H1 (cell line): ENCODE results near the gene MAD2L1BP. TPM values are rescaled to one million over a fixed set of nuclear protein-coding genes. Genes with fewer than 3 reads are reported as not detected.

Experiments
- CTCF ChIA-PET: fragments of 300-600 bp; sonication (Branson Sonifier 250); formaldehyde crosslinking; loops from one replicate; lab custom pipeline; 2021; ENCODE audit not compliant: partially characterized antibody; lab: Charles Lee
- POLR2A ChIA-PET: fragments of 300-600 bp; sonication (Branson Sonifier 250); formaldehyde crosslinking; loops from one replicate; lab custom pipeline; 2021; ENCODE audit warnings: inconsistent platforms; ENCODE audit not compliant: partially characterized antibody; lab: Charles Lee
- DNase-seq, 2 experiments: peaks; one replicate each; pipeline versions ENCODE4 v3.0.0 to v3.0.0-alpha.2; 2010 to 2022; ENCODE audit warnings: low spot score in 2 of 2, low read depth in 1 of 2, mixed read lengths in 1 of 2
- FAIRE-seq: peaks from 2 replicates; lab custom pipeline; 2011; peaks lifted over from hg19 to GRCh38; lab: Jason Lieb, UNC
- H2AFZ ChIP-seq: 2 replicates; pipeline ENCODE4 v1.8.1; 2012; ENCODE audit warnings: low read length, inconsistent platforms
- H2AK5ac ChIP-seq: 2 replicates; pipeline ENCODE4 v1.6.1; 2013; ENCODE audit warnings: low read depth, low read length
- H2BK120ac ChIP-seq: replicated peaks from 2 replicates; pipeline ENCODE3; 2013; ENCODE audit warnings: low read depth, low read length, inconsistent platforms
- H2BK12ac ChIP-seq: 2 replicates; pipeline ENCODE4 v1.6.1; 2013; ENCODE audit warnings: low read depth, low read length
- H2BK15ac ChIP-seq: 2 replicates; pipeline ENCODE4 v1.6.1; 2013; ENCODE audit warnings: low read length
- H2BK20ac ChIP-seq: 2 replicates; pipeline ENCODE4 v1.6.1; 2013; ENCODE audit warnings: low read length
- H2BK5ac ChIP-seq: 2 replicates; pipeline ENCODE4 v1.6.1; 2013; ENCODE audit warnings: low read depth, low read length
- H3K14ac ChIP-seq: 2 replicates; pipeline ENCODE4 v1.6.1; 2013; ENCODE audit warnings: inconsistent platforms; ENCODE audit not compliant: insufficient read length
- H3K18ac ChIP-seq: 2 replicates; pipeline ENCODE4 v1.6.1; 2013; ENCODE audit warnings: low read length; ENCODE audit errors: extremely low read depth
- H3K23ac ChIP-seq: 2 replicates; pipeline ENCODE4 v1.6.1; 2013; ENCODE audit warnings: inconsistent platforms; ENCODE audit not compliant: insufficient read length
- H3K23me2 ChIP-seq: 2 replicates; pipeline ENCODE4 v1.6.1; 2013; ENCODE audit warnings: low read depth, low read length
- H3K27ac ChIP-seq: 2 replicates; pipeline ENCODE4 v1.6.1; 2011; ENCODE audit warnings: low read depth, low read length, inconsistent platforms
- H3K27me3 ChIP-seq, 4 experiments: replicated peaks in 1 of 4; 1 replicate in 1 of 4; 2 replicates in 3 of 4; pipeline versions ENCODE4 v1.6.1 to v1.8.1; 2011 to 2013; ENCODE audit warnings: low read length in 3 of 4, mild to moderate bottlenecking in 3 of 4, inconsistent platforms in 2 of 4, mixed read lengths in 2 of 4, moderate library complexity in 1 of 4; ENCODE audit not compliant: control insufficient read depth in 3 of 4, insufficient read depth in 3 of 4; ENCODE audit errors: extremely low read depth in 1 of 4
- H3K36me3 ChIP-seq, 4 experiments: 2 replicates each; pipeline versions ENCODE4 v1.6.1 to v1.8.1; 2011 to 2013; ENCODE audit warnings: mild to moderate bottlenecking in 4 of 4, low read length in 3 of 4, moderate library complexity in 2 of 4, control low read depth in 1 of 4, inconsistent platforms in 1 of 4; ENCODE audit not compliant: insufficient read depth in 4 of 4, control insufficient read depth in 2 of 4
- H3K4ac ChIP-seq: replicated peaks from 2 replicates; pipeline ENCODE3; 2013; ENCODE audit warnings: low read length, low read depth, mixed read lengths, inconsistent platforms; ENCODE audit not compliant: insufficient read length
- H3K4me1 ChIP-seq, 4 experiments: replicated peaks in 1 of 4; 1 replicate in 1 of 4; 2 replicates in 3 of 4; pipeline versions ENCODE4 v1.6.1 to v1.8.1; 2011 to 2013; ENCODE audit warnings: low read length in 3 of 4, inconsistent platforms in 2 of 4, mixed read lengths in 1 of 4; ENCODE audit not compliant: insufficient read depth in 4 of 4, control insufficient read depth in 3 of 4
- H3K4me2 ChIP-seq, 2 experiments: 2 replicates each; pipeline versions ENCODE4 v1.6.1 to v1.8.1; 2011 to 2013; ENCODE audit warnings: low read depth in 2 of 2, low read length in 2 of 2, control low read depth in 1 of 2, inconsistent platforms in 1 of 2, mild to moderate bottlenecking in 1 of 2; ENCODE audit not compliant: insufficient read depth in 1 of 2
- H3K4me3 ChIP-seq, 4 experiments: fragments of 200-600, 300-600 bp in 1 of 4; sonication (generic), shearing (Covaris generic), sonication (Bioruptor Twin) in 1 of 4; 2 replicates each; pipeline versions ENCODE4 v1.5.1 to v1.8.1; 2011 to 2016; ENCODE audit warnings: low read length in 4 of 4, low read depth in 3 of 4, control low read depth in 2 of 4, inconsistent platforms in 2 of 4, mild to moderate bottlenecking in 2 of 4, mixed read lengths in 1 of 4, moderate library complexity in 1 of 4; ENCODE audit not compliant: insufficient read depth in 2 of 4; ENCODE audit errors: extremely low read depth in 1 of 4
- H3K56ac ChIP-seq: replicated peaks from 2 replicates; pipeline ENCODE3; 2013; ENCODE audit warnings: low read depth, mild to moderate bottlenecking, mixed read lengths, low read length, inconsistent platforms; ENCODE audit not compliant: insufficient read length
- H3K79me1 ChIP-seq: 2 replicates; pipeline ENCODE4 v1.6.1; 2013; ENCODE audit warnings: low read depth, low read length, control low read depth
- H3K79me2 ChIP-seq, 2 experiments: 2 replicates each; pipeline versions ENCODE4 v1.6.1 to v1.8.1; 2012 to 2013; ENCODE audit warnings: low read length in 2 of 2, mild to moderate bottlenecking in 2 of 2, inconsistent platforms in 1 of 2; ENCODE audit not compliant: insufficient read depth in 2 of 2, control insufficient read depth in 1 of 2
- H3K9ac ChIP-seq, 4 experiments: replicated peaks in 1 of 4; 1 replicate in 1 of 4; 2 replicates in 3 of 4; pipeline versions ENCODE4 v1.6.1 to v1.8.1; 2011 to 2013; ENCODE audit warnings: low read depth in 3 of 4, low read length in 3 of 4, control low read depth in 2 of 4, mild to moderate bottlenecking in 2 of 4, moderate library complexity in 2 of 4, inconsistent platforms in 1 of 4; ENCODE audit errors: extremely low read depth in 1 of 4
- H3K9me3 ChIP-seq, 2 experiments: 2 replicates each; pipeline versions ENCODE4 v1.6.1 to v1.8.1; 2012 to 2013; ENCODE audit warnings: mild to moderate bottlenecking in 2 of 2, moderate library complexity in 2 of 2, control low read depth in 1 of 2, inconsistent platforms in 1 of 2, low read depth in 1 of 2, low read length in 1 of 2, mixed read lengths in 1 of 2; ENCODE audit not compliant: insufficient read depth in 2 of 2
- H4K20me1 ChIP-seq, 2 experiments: replicated peaks in 1 of 2; 2 replicates each; pipeline versions ENCODE3 to v1.8.1; 2011 to 2013; ENCODE audit warnings: inconsistent platforms in 2 of 2, low read length in 2 of 2, mild to moderate bottlenecking in 1 of 2; ENCODE audit not compliant: insufficient read depth in 2 of 2, control insufficient read depth in 1 of 2
- H4K5ac ChIP-seq: 2 replicates; pipeline ENCODE4 v1.6.1; 2013; ENCODE audit warnings: low read length, low read depth, mixed read lengths, inconsistent platforms; ENCODE audit not compliant: insufficient read length
- H4K8ac ChIP-seq: 2 replicates; pipeline ENCODE4 v1.8.0; 2013; ENCODE audit warnings: mild to moderate bottlenecking, moderate library complexity, low read length, inconsistent platforms; ENCODE audit not compliant: insufficient read depth; ENCODE audit errors: extremely low read depth
- H4K91ac ChIP-seq: replicated peaks from 2 replicates; pipeline ENCODE3; 2013; ENCODE audit warnings: low read length, mixed read lengths, inconsistent platforms; ENCODE audit not compliant: insufficient read length
- ATF2 ChIP-seq: IDR thresholded peaks from 2 replicates; pipeline ENCODE4 v1.6.1; 2012; ENCODE audit warnings: low read length, inconsistent platforms
- BCL11A ChIP-seq, 2 experiments: IDR thresholded peaks; one replicate each; pipeline ENCODE4 v1.6.1; 2011; ENCODE audit warnings: low read depth in 2 of 2, low read length in 2 of 2, mild to moderate bottlenecking in 2 of 2
- GABPA ChIP-seq: IDR thresholded peaks from 2 replicates; pipeline ENCODE4 v1.6.1; 2011; ENCODE audit warnings: mild to moderate bottlenecking, low read length, moderate library complexity, borderline replicate concordance; ENCODE audit not compliant: insufficient read depth
- HDAC6 ChIP-seq: IDR thresholded peaks from one replicate; pipeline ENCODE4 v1.7.1; 2012; ENCODE audit warnings: low read depth, mild to moderate bottlenecking, inconsistent platforms, low read length, moderate library complexity
- RFX5 ChIP-seq: IDR thresholded peaks from 2 replicates; pipeline ENCODE4 v1.6.1; 2011; ENCODE audit warnings: low read depth, low read length, improper control_type of control experiment, borderline replicate concordance
- WGBS, 2 experiments: shearing (Covaris generic) in 1 of 2; methylation state at CpG; one replicate each; pipeline versions ENCODE4 v1.1.6 to v1.1.7; 2013 to 2015; ENCODE audit warnings: low lambda C conversion rate in 2 of 2, mixed read lengths in 2 of 2, inconsistent platforms in 1 of 2, low coverage in 1 of 2, missing lambda C conversion rate in 1 of 2; ENCODE audit not compliant: insufficient replicate concordance in 2 of 2, insufficient coverage in 1 of 2, insufficient read length in 1 of 2; ENCODE audit errors: extremely low coverage in 1 of 2, missing lambda C conversion rate in 1 of 2; 5-methylcytosine and 5-hydroxymethylcytosine counted together
- polyA plus RNA-seq, 7 experiments: library from polyadenylated mRNA; depleted of rRNA in 3 of 7; stranded (reverse) in 5 of 7; unstranded in 2 of 7; fragments of >200 nt in 5 of 7; fragments of 200-250 nt in 2 of 7; gene quantifications; 1 replicate in 5 of 7; 2 replicates in 1 of 7; 4 replicates in 1 of 7; pipeline versions ENCODE4 v1.2.1 to v1.2.3, GENCODE V29; 2011 to 2013; ENCODE audit warnings: missing spikeins in 2 of 7, mixed read lengths in 2 of 7
- total RNA-seq: library from RNA; stranded (reverse); fragmentation: NEBNext Ultra II Directional; extraction: Animal tissue kit (Norgen Biotek cat#: 25700); gene quantifications from 2 replicates; pipeline ENCODE4 v1.2.1, GENCODE V29; 2021

Gene MAD2L1BP
- total and polyA plus RNA-seq, 2 of the 8 experiments (the other 6 are each of a cell fraction or from before 2014, with no cell fraction given): 35.5 to 70.0 TPM

DNA sequence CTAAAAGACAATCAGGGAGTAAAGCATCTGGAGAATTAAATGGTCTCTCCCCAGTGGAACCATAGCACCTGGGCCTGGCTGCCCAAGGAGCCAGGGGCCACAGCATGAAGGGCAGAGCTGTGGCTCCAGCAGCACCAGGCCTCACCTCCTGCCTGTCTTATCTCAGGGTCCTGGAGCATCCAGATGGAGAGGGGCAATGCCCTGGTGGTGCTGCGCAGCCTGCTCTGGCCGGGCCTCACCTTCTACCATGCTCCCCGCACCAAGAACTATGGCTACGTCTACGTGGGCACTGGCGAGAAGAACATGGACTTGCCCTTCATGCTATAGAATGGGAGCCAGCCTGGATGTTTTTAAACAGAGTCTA, 35.0 kb downstream of the MAD2L1BP start:
- no peak overlapping the region for H2BK12ac ChIP-seq
- H3K56ac ChIP-seq: no peak overlapping the region
- H4K20me1 ChIP-seq: peaks cover 0 to 4% of the 10 kb centered on the region in 2 experiments
- WGBS, 2 experiments: 95% methylated on average over 6 of the region's 6 CpGs; no CpG with 5 or more reads in 1 of the 2 experiments
- H4K91ac ChIP-seq: no peak overlapping the region
- DNase-seq: no peak
- no peak overlapping the region for H2AFZ ChIP-seq
- H3K4me1 ChIP-seq: peaks cover 5 to 27% (median 22%) of the 10 kb centered on the region in 4 experiments
- H3K23me2 ChIP-seq: peaks cover 3% of the 10 kb centered on the region; the same call in 1 of the 2 replicates
- no peaks in the 10 kb centered on the region for H3K9me3 ChIP-seq
- no peak overlapping the region for H2BK5ac ChIP-seq
- no peak overlapping the region for H3K14ac ChIP-seq
- H3K9ac ChIP-seq: no peak overlapping the region
- no peak overlapping the region for H4K5ac ChIP-seq
- H3K79me1 ChIP-seq: no peaks in the 10 kb centered on the region
- H2BK120ac ChIP-seq: no peak overlapping the region
- H3K27ac ChIP-seq: no peak overlapping the region
- H2BK15ac ChIP-seq: no peak overlapping the region
- no peak overlapping the region for H3K4me3 ChIP-seq
- H3K27me3 ChIP-seq: no peaks in the 10 kb centered on the region; a peak in 2 of 7 replicates
- no peak overlapping the region for H2BK20ac ChIP-seq
- POLR2A ChIA-PET: interaction anchor here (1.5 to 10.0 kb wide), 8 partner anchors 10 to 99 kb away, joined by 4 to 85 read pairs (median 19); partner anchors contain the start of genes GTPBP2, MRPS18A, RSPH9 and VEGFA
- no peaks in the 10 kb centered on the region for H3K79me2 ChIP-seq
- no peak overlapping the region for H3K18ac ChIP-seq
- no peak overlapping the region for H3K4me2 ChIP-seq
- no peak for FAIRE-seq
- no peak overlapping the region for H4K8ac ChIP-seq
- TF ChIP-seq RFX5: no peak
- TF ChIP-seq ATF2: no peak
- TF ChIP-seq GABPA: no peak
- no peak for TF ChIP-seq BCL11A (IDR thresholded peaks at IDR 0.05; ENCODE audit: low read depth in 2 of 2, low read length in 2 of 2)
- TF ChIP-seq HDAC6: no peak
- TF ChIP-seq, all 59 proteins: peak for 0
- H3K36me3 ChIP-seq: peaks cover 19 to 43% (median 23%) of the 10 kb centered on the region in 4 experiments; a peak in 7 of 8 replicates
- no peak overlapping the region for H2AK5ac ChIP-seq
- CTCF ChIA-PET: interaction anchor here (0.9 to 12.6 kb wide), 17 partner anchors 8 to 409 kb away, joined by 3 to 146 read pairs (median 10); partner anchors contain the start of gene VEGFA
- no peak overlapping the region for H3K4ac ChIP-seq
- no peak overlapping the region for H3K23ac ChIP-seq
